GM12878 (cell line): Measurements from ENCODE around the gene CC2D1A. TPM values are rescaled to one million over a fixed set of nuclear protein-coding genes. Genes with fewer than 3 reads are reported as not detected.

Experiments
- ATAC-seq: fragments of 200-7000 bp; cut with Tn5 transposase; 3 replicates; pipeline ENCODE4 v1.9.1; 2020; ENCODE audit warnings: mild to moderate bottlenecking, moderate library complexity
- BruUV-seq: library from RNA; stranded (reverse); fragments of 400-500 nt; replicated peaks from 2 replicates; lab custom pipeline; 2021; lab: Mats Ljungman, UMichigan
- CTCF ChIA-PET: fragments of 300-600 bp; sonication (Branson Sonifier 250); formaldehyde crosslinking; extraction: SDS; loops from one replicate; lab custom pipeline; 2021; ENCODE audit warnings: inconsistent platforms; lab: Yijun Ruan, JAX
- POLR2A ChIA-PET: fragments of 350-600 bp; formaldehyde crosslinking; extraction: SDS; loops from one replicate; lab custom pipeline; 2021; ENCODE audit warnings: inconsistent platforms; lab: Charles Lee
- RAD21 ChIA-PET: fragments of 300-600 bp; sonication (Branson Sonifier 250); formaldehyde crosslinking; loops from one replicate; lab custom pipeline; 2023; ENCODE audit warnings: antibody characterized with exemption; ENCODE audit not compliant: unreplicated experiment; lab: Charles Lee
- SMC1A ChIA-PET: fragments of 300-600 bp; sonication (Branson Sonifier 250); formaldehyde crosslinking; loops from one replicate; lab custom pipeline; 2023; ENCODE audit not compliant: unreplicated experiment, uncharacterized antibody; lab: Charles Lee
- DNase-seq: peaks from one replicate; pipeline ENCODE4 v3.0.0-alpha.2; 2011; ENCODE audit warnings: low read depth, low spot score
- FAIRE-seq: peaks from 3 replicates; lab custom pipeline; 2011; peaks lifted over from hg19 to GRCh38; lab: Jason Lieb, UNC
- H2AFZ ChIP-seq: 2 replicates; pipeline ENCODE4 v1.6.0; 2011; ENCODE audit warnings: low read depth, low read length, control low read depth; ENCODE audit not compliant: control insufficient read depth
- H3K27ac ChIP-seq: 2 replicates; pipeline ENCODE4 v1.5.1; 2011; ENCODE audit warnings: control low read depth; ENCODE audit not compliant: control insufficient read depth, insufficient read depth
- H3K27me3 ChIP-seq, 2 experiments: replicated peaks in 1 of 2; 2 replicates each; pipeline versions ENCODE4 v1.6.0 to v1.6.1; 2011; ENCODE audit warnings: low read length in 1 of 2; ENCODE audit not compliant: control insufficient read depth in 2 of 2, insufficient read depth in 2 of 2
- H3K36me3 ChIP-seq, 2 experiments: 2 replicates each; pipeline ENCODE4 v1.5.1; 2011; ENCODE audit warnings: low read length in 1 of 2; ENCODE audit not compliant: control insufficient read depth in 2 of 2, insufficient read depth in 2 of 2
- H3K4me1 ChIP-seq: 2 replicates; pipeline ENCODE4 v1.6.1; 2011; ENCODE audit warnings: mild to moderate bottlenecking, low read length, moderate library complexity, mixed read lengths; ENCODE audit not compliant: control insufficient read depth, insufficient read depth
- H3K4me2 ChIP-seq: 2 replicates; pipeline ENCODE4 v1.6.0; 2011; ENCODE audit warnings: control low read depth; ENCODE audit not compliant: control insufficient read depth, insufficient read depth
- H3K4me3 ChIP-seq: fragments of 200-600 bp; sonication (generic); 2 replicates; pipeline ENCODE4 v1.5.1; 2016
- H3K79me2 ChIP-seq: 2 replicates; pipeline ENCODE4 v1.6.0; 2011; ENCODE audit warnings: low read length; ENCODE audit not compliant: control insufficient read depth, insufficient read depth
- H3K9ac ChIP-seq: 2 replicates; pipeline ENCODE4 v1.8.0; 2011; ENCODE audit warnings: low read length, control low read depth, mixed read lengths; ENCODE audit not compliant: control insufficient read depth, insufficient read depth
- H3K9me3 ChIP-seq: replicated peaks from 3 replicates; pipeline ENCODE4 v1.5.1; 2011; ENCODE audit warnings: mild to moderate bottlenecking, low read length; ENCODE audit not compliant: control insufficient read depth, insufficient read depth
- H4K20me1 ChIP-seq: 2 replicates; pipeline ENCODE4 v1.6.0; 2011; ENCODE audit not compliant: control insufficient read depth, insufficient read depth
- BACH1 ChIP-seq: fragments of 450-650 bp; IDR thresholded peaks from 2 replicates; pipeline ENCODE4 v1.6.1; 2017; ENCODE audit warnings: mild to moderate bottlenecking, borderline replicate concordance
- CHD1 ChIP-seq: IDR thresholded peaks from 2 replicates; pipeline ENCODE4 v1.6.1; 2012; ENCODE audit warnings: low read depth, low read length, improper control_type of control experiment
- KAT2A ChIP-seq: conservative IDR thresholded peaks from 2 replicates; pipeline ENCODE4 v1.6.1; 2011; ENCODE audit warnings: low read depth, low read length; ENCODE audit not compliant: control insufficient read depth
- MEF2B ChIP-seq: fragments of 450-650 bp; IDR thresholded peaks from 2 replicates; pipeline ENCODE4 v1.6.1; 2018; ENCODE audit warnings: mild to moderate bottlenecking, moderate library complexity; ENCODE audit not compliant: partially characterized antibody, poor library complexity, severe bottlenecking
- MXI1 ChIP-seq: fragments of 150-350 bp; IDR thresholded peaks from 2 replicates; pipeline ENCODE4 v1.6.1; 2011; ENCODE audit warnings: low read depth, mild to moderate bottlenecking, inconsistent platforms, low read length, improper control_type of control experiment
- MYB ChIP-seq: fragments of 150-350 bp; IDR thresholded peaks from 2 replicates; pipeline ENCODE4 v1.6.1; 2014; ENCODE audit warnings: mild to moderate bottlenecking, low read depth, low read length, borderline replicate concordance
- PAX8 ChIP-seq: fragments of 450-650 bp; IDR thresholded peaks from 2 replicates; pipeline ENCODE4 v1.6.1; 2017; ENCODE audit warnings: mild to moderate bottlenecking, moderate library complexity
- POLR2AphosphoS5 ChIP-seq: IDR thresholded peaks from 2 replicates; pipeline ENCODE4 v1.6.1; 2011; ENCODE audit warnings: mild to moderate bottlenecking, low read length, inconsistent platforms
- YBX1 ChIP-seq: fragments of 450-650 bp; IDR thresholded peaks from 2 replicates; pipeline ENCODE4 v1.6.1; 2016; ENCODE audit warnings: antibody characterized with exemption
- YY1 ChIP-seq: IDR thresholded peaks from 2 replicates; pipeline ENCODE4 v1.6.1; 2011; ENCODE audit warnings: low read depth, mild to moderate bottlenecking, low read length
- ZBED1 ChIP-seq: IDR thresholded peaks from 2 replicates; pipeline ENCODE4 v1.6.1; 2016; ENCODE audit warnings: borderline replicate concordance
- WGBS: methylation state at CpG from one replicate; pipeline ENCODE4 v1.1.6; 2016; ENCODE audit warnings: low lambda C conversion rate; ENCODE audit not compliant: insufficient replicate concordance, insufficient coverage; ENCODE audit errors: missing lambda C conversion rate; 5-methylcytosine and 5-hydroxymethylcytosine counted together
- in situ Hi-C: fragments of 300-500 bp; cut with MboI; formaldehyde crosslinking; loops from 9 replicates; pipeline ENCODE4 v1.14.3; 2018; ENCODE audit warnings: mixed read lengths
- intact Hi-C: fragments of 100-400 bp; cut with micrococcal nuclease; formaldehyde crosslinking; loops from one replicate; pipeline ENCODE4 v1.14.2; 2022; ENCODE audit not compliant: unreplicated experiment
- polyA plus RNA-seq, 11 experiments: library from polyadenylated mRNA; depleted of rRNA in 4 of 11; unstranded in 6 of 11; stranded (reverse) in 5 of 11; fragments of >200 nt; fragmentation: Nextera tagmentation in 4 of 11; fragmentation: Illumina TruSeq in 1 of 11; extraction: Ambion mirVana in 4 of 11; extraction: Trizol in 1 of 11; gene quantifications; 1 replicate in 1 of 11; 2 replicates in 10 of 11; pipeline versions ENCODE4 v1.2.1 to v1.2.3, GENCODE V29; 2011 to 2016; ENCODE audit warnings: inconsistent platforms in 2 of 11, missing spikeins in 2 of 11, low read depth in 1 of 11
- total RNA-seq, 4 experiments: library from RNA; depleted of rRNA in 3 of 4; stranded (reverse); fragments of >200 nt in 3 of 4; fragmentation: Illumina TruSeq in 1 of 4; extraction: Trizol in 1 of 4; gene quantifications; 2 replicates each; pipeline versions ENCODE4 v1.2.1 to v1.2.3, GENCODE V29; 2013 to 2021
- TF ChIP-seq, protein P1 (sequence below): fragments of 450-650 bp; IDR thresholded peaks from 2 replicates; pipeline ENCODE4 v1.6.1; 2018; ENCODE audit warnings: mild to moderate bottlenecking, low read depth, moderate library complexity; ENCODE audit not compliant: partially characterized antibody
- TF ChIP-seq, protein P2 (sequence below): IDR thresholded peaks from 2 replicates; pipeline ENCODE4 v1.6.1; 2012; ENCODE audit warnings: low read length, inconsistent platforms
- TF ChIP-seq, protein P3 (sequence below): fragments of 450-650 bp; IDR thresholded peaks from 2 replicates; pipeline ENCODE4 v1.6.1; 2018; ENCODE audit warnings: borderline replicate concordance, mild to moderate bottlenecking; ENCODE audit not compliant: partially characterized antibody

Gene CC2D1A
- total and polyA plus RNA-seq, 10 of the 15 experiments (the other 5 are each of a cell fraction or from before 2014, with no cell fraction given): 0.13 to 36.1 (median 16.1) TPM

- H4K20me1 ChIP-seq: no peaks in the 10 kb centered on the region
- TF ChIP-seq ZBED1: no peak
- no peak for TF ChIP-seq CHD1
- TF ChIP-seq, protein P1, sequence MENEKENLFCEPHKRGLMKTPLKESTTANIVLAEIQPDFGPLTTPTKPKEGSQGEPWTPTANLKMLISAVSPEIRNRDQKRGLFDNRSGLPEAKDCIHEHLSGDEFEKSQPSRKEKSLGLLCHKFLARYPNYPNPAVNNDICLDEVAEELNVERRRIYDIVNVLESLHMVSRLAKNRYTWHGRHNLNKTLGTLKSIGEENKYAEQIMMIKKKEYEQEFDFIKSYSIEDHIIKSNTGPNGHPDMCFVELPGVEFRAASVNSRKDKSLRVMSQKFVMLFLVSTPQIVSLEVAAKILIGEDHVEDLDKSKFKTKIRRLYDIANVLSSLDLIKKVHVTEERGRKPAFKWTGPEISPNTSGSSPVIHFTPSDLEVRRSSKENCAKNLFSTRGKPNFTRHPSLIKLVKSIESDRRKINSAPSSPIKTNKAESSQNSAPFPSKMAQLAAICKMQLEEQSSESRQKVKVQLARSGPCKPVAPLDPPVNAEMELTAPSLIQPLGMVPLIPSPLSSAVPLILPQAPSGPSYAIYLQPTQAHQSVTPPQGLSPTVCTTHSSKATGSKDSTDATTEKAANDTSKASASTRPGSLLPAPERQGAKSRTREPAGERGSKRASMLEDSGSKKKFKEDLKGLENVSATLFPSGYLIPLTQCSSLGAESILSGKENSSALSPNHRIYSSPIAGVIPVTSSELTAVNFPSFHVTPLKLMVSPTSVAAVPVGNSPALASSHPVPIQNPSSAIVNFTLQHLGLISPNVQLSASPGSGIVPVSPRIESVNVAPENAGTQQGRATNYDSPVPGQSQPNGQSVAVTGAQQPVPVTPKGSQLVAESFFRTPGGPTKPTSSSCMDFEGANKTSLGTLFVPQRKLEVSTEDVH: no peak
- TF ChIP-seq YBX1: no peak
- TF ChIP-seq MYB: no peak
- no peak for TF ChIP-seq MEF2B
- no peak for TF ChIP-seq YY1
- TF ChIP-seq PAX8: no peak
- TF ChIP-seq POLR2AphosphoS5: no peak
- TF ChIP-seq MXI1: no peak
- TF ChIP-seq KAT2A: no peak
- TF ChIP-seq, protein P2, sequence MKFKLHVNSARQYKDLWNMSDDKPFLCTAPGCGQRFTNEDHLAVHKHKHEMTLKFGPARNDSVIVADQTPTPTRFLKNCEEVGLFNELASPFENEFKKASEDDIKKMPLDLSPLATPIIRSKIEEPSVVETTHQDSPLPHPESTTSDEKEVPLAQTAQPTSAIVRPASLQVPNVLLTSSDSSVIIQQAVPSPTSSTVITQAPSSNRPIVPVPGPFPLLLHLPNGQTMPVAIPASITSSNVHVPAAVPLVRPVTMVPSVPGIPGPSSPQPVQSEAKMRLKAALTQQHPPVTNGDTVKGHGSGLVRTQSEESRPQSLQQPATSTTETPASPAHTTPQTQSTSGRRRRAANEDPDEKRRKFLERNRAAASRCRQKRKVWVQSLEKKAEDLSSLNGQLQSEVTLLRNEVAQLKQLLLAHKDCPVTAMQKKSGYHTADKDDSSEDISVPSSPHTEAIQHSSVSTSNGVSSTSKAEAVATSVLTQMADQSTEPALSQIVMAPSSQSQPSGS: no peak
- TF ChIP-seq, protein P3, sequence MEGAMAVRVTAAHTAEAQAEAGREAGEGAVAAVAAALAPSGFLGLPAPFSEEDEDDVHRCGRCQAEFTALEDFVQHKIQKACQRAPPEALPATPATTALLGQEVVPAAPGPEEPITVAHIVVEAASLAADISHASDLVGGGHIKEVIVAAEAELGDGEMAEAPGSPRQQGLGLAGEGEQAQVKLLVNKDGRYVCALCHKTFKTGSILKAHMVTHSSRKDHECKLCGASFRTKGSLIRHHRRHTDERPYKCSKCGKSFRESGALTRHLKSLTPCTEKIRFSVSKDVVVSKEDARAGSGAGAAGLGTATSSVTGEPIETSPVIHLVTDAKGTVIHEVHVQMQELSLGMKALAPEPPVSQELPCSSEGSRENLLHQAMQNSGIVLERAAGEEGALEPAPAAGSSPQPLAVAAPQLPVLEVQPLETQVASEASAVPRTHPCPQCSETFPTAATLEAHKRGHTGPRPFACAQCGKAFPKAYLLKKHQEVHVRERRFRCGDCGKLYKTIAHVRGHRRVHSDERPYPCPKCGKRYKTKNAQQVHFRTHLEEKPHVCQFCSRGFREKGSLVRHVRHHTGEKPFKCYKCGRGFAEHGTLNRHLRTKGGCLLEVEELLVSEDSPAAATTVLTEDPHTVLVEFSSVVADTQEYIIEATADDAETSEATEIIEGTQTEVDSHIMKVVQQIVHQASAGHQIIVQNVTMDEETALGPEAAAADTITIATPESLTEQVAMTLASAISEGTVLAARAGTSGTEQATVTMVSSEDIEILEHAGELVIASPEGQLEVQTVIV: no peak
- TF ChIP-seq BACH1: no peak
- H3K4me3 ChIP-seq: no peak overlapping the region
- H3K27ac ChIP-seq: no peak overlapping the region
- POLR2A ChIA-PET: interaction anchor here (0.5 to 8.5 kb wide), 4 partner anchors 9 to 667 kb away, joined by 3 to 79 read pairs (median 3); no protein-coding TSS in a partner anchor
- H2AFZ ChIP-seq: no peak overlapping the region
- CTCF ChIA-PET: no interaction called here
- in situ Hi-C loops: no loop called here
- no peaks in the 10 kb centered on the region for H3K79me2 ChIP-seq
- no peak overlapping the region for H3K4me2 ChIP-seq
- H3K9me3 ChIP-seq: no peaks in the 10 kb centered on the region
- intact Hi-C loops: no loop called here
- no peak for DNase-seq
- no peak overlapping the region for H3K9ac ChIP-seq
- RAD21 ChIA-PET: interaction anchor here (2.1 kb wide), 1 partner anchor 9 kb away, joined by 9 read pairs; no protein-coding TSS in a partner anchor
- H3K4me1 ChIP-seq: peaks cover 7% of the 10 kb centered on the region
- SMC1A ChIA-PET: interaction anchor here (0.9 to 1.9 kb wide), 3 partner anchors 10 to 82 kb away, joined by 3 to 4 read pairs (median 4); partner anchors contain the start of gene C19orf53
- H3K36me3 ChIP-seq: no peaks in the 10 kb centered on the region
- no peak for ATAC-seq
- no peaks in the 10 kb centered on the region for H3K27me3 ChIP-seq
- no TSS peak for BruUV-seq
- no peak for FAIRE-seq
- WGBS: 47% methylated on average over 2 of the region's 2 CpGs
Observed at GRCh38 chr19:13856497-13856896, 49.5 kb upstream of the CC2D1A start.
